HCT116 (cell line): Measurements from ENCODE around the gene LAMTOR5. TPM values are rescaled to one million over a fixed set of nuclear protein-coding genes. Genes with fewer than 3 reads are reported as not detected.
"Not testable (repeated sequence)": the region's sequence is repeated elsewhere in the genome, so short reads cannot be mapped to it uniquely, and the experiment has no call there.

Source experiments
- ATAC-seq: fragments of 200-7000 bp; cut with Tn5 transposase; 2 replicates; pipeline ENCODE4 v1.9.1; 2020; ENCODE audit warnings: mild to moderate bottlenecking, moderate library complexity
- BruUV-seq: library from RNA; stranded (reverse); fragments of 400-500 nt; replicated peaks from 2 replicates; lab custom pipeline; 2021; lab: Mats Ljungman, UMichigan
- CTCF ChIA-PET: fragments of 300-600 bp; sonication (Branson Sonifier 250); formaldehyde crosslinking; loops from one replicate; lab custom pipeline; 2021; ENCODE audit warnings: antibody characterized with exemption; lab: Charles Lee
- POLR2A ChIA-PET: fragments of 300-600, 350-600 bp; sonication (Branson Sonifier 250); formaldehyde crosslinking; loops from one replicate; lab custom pipeline; 2021; ENCODE audit warnings: antibody characterized with exemption; lab: Charles Lee
- RAD21 ChIA-PET, 2 experiments: fragments of 300-600 bp; sonication (Branson Sonifier 250); formaldehyde crosslinking; loops; one replicate each; lab custom pipeline; 2023; ENCODE audit warnings: low total read pairs in 2 of 2; ENCODE audit not compliant: uncharacterized antibody in 2 of 2, unreplicated experiment in 2 of 2, low non-redundant PET in 1 of 2; lab: Charles Lee
- DNase-seq: peaks from one replicate; pipeline ENCODE4 v3.0.0-alpha.2; 2010; ENCODE audit warnings: low read depth, low spot score
- H2AFZ ChIP-seq: fragments of 200-600 bp; shearing (Covaris generic), sonication (generic); 2 replicates; pipeline ENCODE4 v1.6.1; 2017; ENCODE audit warnings: low read depth, mixed run types, mixed read lengths, antibody characterized with exemption, low read length; ENCODE audit not compliant: poor library complexity, severe bottlenecking
- H3K27ac ChIP-seq: 2 replicates; pipeline ENCODE4 v1.5.1; 2012; ENCODE audit warnings: low read depth, low read length
- H3K27me3 ChIP-seq: fragments of 200-600 bp; sonication (generic); 2 replicates; pipeline ENCODE4 v1.6.1; 2016; ENCODE audit warnings: mixed run types, low read length, mixed read lengths; ENCODE audit not compliant: insufficient read depth
- H3K36me3 ChIP-seq, 2 experiments: fragments of 200-500 bp in 1 of 2; fragments of 200-600 bp in 1 of 2; sonication (Bioruptor generic) in 1 of 2; sonication (generic) in 1 of 2; 2 replicates each; pipeline versions ENCODE4 v1.5.1 to v1.6.1; 2014 to 2016; ENCODE audit warnings: low read length in 2 of 2, inconsistent platforms in 1 of 2, mixed read lengths in 1 of 2, mixed run types in 1 of 2; ENCODE audit not compliant: insufficient read depth in 2 of 2, control insufficient read depth in 1 of 2
- H3K4me1 ChIP-seq, 2 experiments: fragments of 200-600 bp in 1 of 2; sonication (generic) in 1 of 2; 2 replicates each; pipeline versions ENCODE4 v1.5.1 to v1.6.1; 2012 to 2017; ENCODE audit warnings: low read length in 2 of 2, inconsistent platforms in 1 of 2, mild to moderate bottlenecking in 1 of 2, mixed read lengths in 1 of 2, mixed run types in 1 of 2, moderate library complexity in 1 of 2; ENCODE audit not compliant: insufficient read depth in 2 of 2, control insufficient read depth in 1 of 2
- H3K4me2 ChIP-seq: fragments of 200-600 bp; sonication (generic); 2 replicates; pipeline ENCODE4 v1.6.1; 2017; ENCODE audit warnings: mixed run types, low read length, mixed read lengths
- H3K4me3 ChIP-seq, 2 experiments: fragments of 200-600 bp in 1 of 2; sonication (generic) in 1 of 2; replicated peaks in 1 of 2; 2 replicates each; pipeline ENCODE4 v1.5.1; 2011 to 2016; ENCODE audit warnings: low read length in 2 of 2, control low read depth in 1 of 2, low read depth in 1 of 2, mild to moderate bottlenecking in 1 of 2, mixed read lengths in 1 of 2, mixed run types in 1 of 2
- H3K79me2 ChIP-seq: fragments of 200-600 bp; sonication (generic); 2 replicates; pipeline ENCODE4 v1.6.1; 2017; ENCODE audit warnings: mild to moderate bottlenecking, mixed run types, low read length, moderate library complexity, mixed read lengths; ENCODE audit not compliant: insufficient read depth
- H3K9ac ChIP-seq: fragments of 200-600 bp; sonication (generic); 2 replicates; pipeline ENCODE4 v1.6.1; 2016; ENCODE audit warnings: low read length, mixed read lengths
- H3K9me2 ChIP-seq: fragments of 200-600 bp; sonication (generic), shearing (Covaris generic); 2 replicates; pipeline ENCODE4 v1.6.1; 2017; ENCODE audit warnings: mixed run types, mild to moderate bottlenecking, moderate library complexity; ENCODE audit not compliant: insufficient read depth
- H3K9me3 ChIP-seq, 2 experiments: fragments of 200-500 bp in 1 of 2; fragments of 200-600 bp in 1 of 2; sonication (Bioruptor generic) in 1 of 2; sonication (generic) in 1 of 2; 2 replicates each; pipeline ENCODE4 v1.6.1; 2014 to 2017; ENCODE audit warnings: low read length in 2 of 2, mixed read lengths in 2 of 2, inconsistent platforms in 1 of 2, low read depth in 1 of 2, mild to moderate bottlenecking in 1 of 2, mixed run types in 1 of 2, moderate library complexity in 1 of 2; ENCODE audit not compliant: control insufficient read depth in 1 of 2, insufficient read depth in 1 of 2
- H4K20me1 ChIP-seq: fragments of 200-600 bp; sonication (generic), shearing (Covaris generic); 2 replicates; pipeline ENCODE4 v1.6.1; 2017; ENCODE audit warnings: mixed run types, mild to moderate bottlenecking, moderate library complexity; ENCODE audit not compliant: insufficient read depth
- EGR1 ChIP-seq: IDR thresholded peaks from 2 replicates; pipeline ENCODE4 v1.6.1; 2012; ENCODE audit warnings: low read depth
- ZBTB33 ChIP-seq: IDR thresholded peaks from 2 replicates; pipeline ENCODE4 v1.6.1; 2011; ENCODE audit warnings: mild to moderate bottlenecking, low read length, moderate library complexity; ENCODE audit not compliant: insufficient replicate concordance; ENCODE audit errors: extremely low read depth
- intact Hi-C: fragments of 100-400 bp; cut with micrococcal nuclease; formaldehyde crosslinking; loops from 2 replicates; pipeline ENCODE4 v1.10.0; 2022
- total RNA-seq: library from RNA; stranded (reverse); gene quantifications from one replicate; pipeline ENCODE4 v1.2.1, GENCODE V29; 2021; ENCODE audit not compliant: unreplicated experiment

LAMTOR5 gene
- total RNA-seq, 1 experiment from 2014 or later = 137 TPM

- intact Hi-C loops = no loop called here
- TF ChIP-seq EGR1 (no peak), ZBTB33 (no peak)
- Histone ChIP-seq H3K27me3 (no peaks in the 10 kb centered on the region), H3K9me3 (no peaks in the 10 kb centered on the region), H3K4me3 (no peak overlapping the region), H4K20me1 (no peaks in the 10 kb centered on the region), H2AFZ (no peak overlapping the region), H3K4me2 (no peak overlapping the region), H3K79me2 (no peaks in the 10 kb centered on the region), H3K36me3 (no peaks in the 10 kb centered on the region), H3K4me1 (peaks cover 17 to 27% of the 10 kb centered on the region in 2 experiments), H3K9me2 (no peaks in the 10 kb centered on the region), H3K9ac (no peak overlapping the region), H3K27ac (no peak overlapping the region)
- DNase-seq = no peak
- BruUV-seq = no TSS peak
- no peak for ATAC-seq
- POLR2A ChIA-PET = no interaction called here
- RAD21 ChIA-PET = no interaction called here
- CTCF ChIA-PET = no interaction called here
Measured at GRCh38 chr1:110438893-110439292, 31.4 kb upstream of the LAMTOR5 start.

- BruUV-seq, H3K27ac ChIP-seq, DNase-seq, H3K4me3 ChIP-seq, H3K36me3 ChIP-seq, H3K79me2 ChIP-seq, H3K27me3 ChIP-seq, CTCF ChIA-PET, ATAC-seq, H3K9me3 ChIP-seq, H4K20me1 ChIP-seq, H3K9ac ChIP-seq, intact Hi-C loops, H3K4me2 ChIP-seq, H3K9me2 ChIP-seq, H2AFZ ChIP-seq, RAD21 ChIA-PET, POLR2A ChIA-PET: not testable (repeated sequence)
- H3K4me1 ChIP-seq = peaks cover 24 to 39% of the 10 kb centered on the region in 2 experiments
Measured at GRCh38 chr1:110437645-110438299, 30.3 kb upstream of the LAMTOR5 start.
